Pancreas (tissue), 10 donors: ENCODE results near the gene CATSPERD. TPM values are rescaled to one million over a fixed set of nuclear protein-coding genes. Genes with fewer than 3 reads are reported as not detected.

Source experiments
- ATAC-seq, 4 donors: fragments of 200-7000 bp; cut with Tn5 transposase; one replicate each; pipeline versions ENCODE4 v1.8.0 to v1.9.1; 2020; ENCODE audit warnings: mild to moderate bottlenecking in 4 of 4, moderate library complexity in 4 of 4
- DNase-seq, 6 donors: peaks; one replicate each; pipeline ENCODE4 v3.0.0-alpha.2; 2020
- FAIRE-seq: peaks from 2 replicates; lab custom pipeline; 2012; peaks lifted over from hg19 to GRCh38; lab: Jason Lieb, UNC
- H3K27ac ChIP-seq, 4 donors: fragments of 200-600 bp; sonication (generic); 1 replicate in 3 of 4; 2 replicates in 1 of 4; pipeline versions ENCODE4 v1.5.0 to v1.8.0; 2020
- H3K27me3 ChIP-seq, 4 donors: fragments of 200-600 bp; one replicate each; pipeline ENCODE4 v1.8.0; 2021
- H3K36me3 ChIP-seq, 3 donors: fragments of 200-600 bp; sonication (generic) in 1 of 3; one replicate each; pipeline versions ENCODE4 v1.5.0 to v1.8.0; 2020 to 2021
- H3K4me1 ChIP-seq, 3 donors: fragments of 200-600 bp; one replicate each; pipeline ENCODE4 v1.8.0; 2021
- H3K4me3 ChIP-seq, 4 donors: fragments of 200-600 bp; sonication (generic) in 2 of 4; one replicate each; pipeline versions ENCODE4 v1.5.0 to v1.8.0; 2020 to 2021
- H3K9me3 ChIP-seq, 4 donors: fragments of 200-600 bp; one replicate each; pipeline ENCODE4 v1.8.0; 2021
- WGBS, 2 donors: extraction: QIAGEN DNeasy Blood & Tissue Kit; methylation state at CpG; one replicate each; pipeline ENCODE4 v1.1.7; 2013; 5-methylcytosine and 5-hydroxymethylcytosine counted together
- intact Hi-C, 3 donors: fragments of 100-400 bp; cut with DNase I; formaldehyde crosslinking; loops; one replicate each; pipeline versions ENCODE4 v1.11.1 to v1.14.2; 2022
- polyA plus RNA-seq, 2 donors: library from polyadenylated mRNA; stranded (reverse); fragments of 200-250 nt; gene quantifications; one replicate each; pipeline ENCODE4 v1.2.3, GENCODE V29; 2013
- total RNA-seq, 6 donors: library from RNA; stranded (reverse); fragmentation: NEBNext Ultra II Directional in 4 of 6; extraction: Animal tissue kit (Norgen Biotek cat#: 25700) in 4 of 6; gene quantifications; one replicate each; pipeline versions ENCODE4 v1.2.1 to v1.2.4, GENCODE V29; 2021 to 2023
- TF ChIP-seq, protein P1 (sequence below), 4 donors: fragments of 200-600 bp; sonication (generic) in 3 of 4; IDR thresholded peaks; one replicate each; pipeline versions ENCODE4 v1.5.0 to v1.8.0; 2021; ENCODE audit warnings: antibody characterized with exemption in 4 of 4
- donor health status: healthy with polysubstance abuse.
- donor health status: DM: no; HTN: no; CAD: no; lungs with moderate emphysema.
- donor health status: DM: no; HTN: no; CAD: no.
- donor health status: control.
- donor health status: control.
- donor health status: Bipolar disorder and iron deficiency.
- donor health status: DM: yes; HTN: yes; CAD: no.
- donor health status: DM: no; HTN: no; CAD: no.
- donor health status: DM: no; HTN: no; CAD: no.
- donor health status: DM: yes; HTN: yes; CAD: no.

Gene CATSPERD
- total and polyA plus RNA-seq, 8 donors = not detected

DNA sequence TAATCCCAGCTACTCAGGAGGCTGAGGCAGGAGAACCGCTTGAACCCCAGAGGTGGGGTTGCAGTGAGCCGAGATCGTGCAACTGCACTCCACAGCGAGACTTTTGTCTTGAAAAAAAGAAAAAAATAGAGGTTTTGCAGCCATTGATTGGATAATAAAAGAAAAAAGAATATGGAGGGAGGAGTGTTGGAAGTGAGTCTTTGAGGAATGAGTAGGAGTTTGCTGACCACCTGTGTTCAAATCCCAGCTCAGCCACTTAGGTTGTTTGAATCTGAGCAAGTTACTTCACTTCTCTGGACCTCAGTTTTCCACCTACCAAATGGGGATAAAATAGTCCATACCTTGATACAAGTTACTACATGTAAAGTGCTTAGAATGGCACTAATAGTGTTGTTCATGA is 90.7 kb downstream of the CATSPERD start:
- WGBS, 2 donors = 96 to 98% methylated on average over 4 of the region's 4 CpGs

DNA sequence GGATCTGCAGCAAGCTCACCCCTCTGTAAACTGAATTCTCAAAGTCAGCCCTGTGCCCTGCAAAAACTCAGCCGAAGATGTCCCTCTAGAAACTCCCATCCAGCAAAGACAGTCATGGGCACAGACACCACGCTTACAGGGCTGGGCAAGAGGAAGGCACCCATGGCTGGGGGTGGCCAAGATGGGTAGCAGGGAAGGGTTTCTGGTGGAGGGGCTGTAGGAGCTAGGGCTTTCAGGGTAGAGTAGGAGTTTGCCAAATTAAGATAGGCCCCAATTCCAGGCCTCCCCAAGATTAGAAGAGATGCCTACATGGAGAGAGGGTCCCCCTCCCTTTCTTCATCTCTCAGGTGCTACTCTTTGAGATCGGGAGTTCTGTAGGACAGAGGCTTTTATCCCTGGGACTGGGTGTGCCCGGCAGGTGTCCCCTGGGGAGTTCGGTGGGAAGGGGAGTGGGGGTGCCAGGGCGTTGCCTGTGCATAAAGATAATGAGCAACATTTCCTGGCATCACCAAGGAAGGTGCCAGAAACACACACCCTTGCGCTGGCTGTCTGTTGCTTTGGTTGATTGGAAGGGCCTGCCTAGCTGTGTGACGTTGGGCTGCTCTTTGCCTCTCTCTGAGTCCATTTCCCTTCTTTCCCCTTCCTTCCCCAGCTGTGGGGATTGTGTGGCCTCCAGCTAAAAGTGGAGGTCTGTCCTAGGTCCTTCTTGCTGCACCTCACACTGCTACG is 93.8 kb downstream of the CATSPERD start:
- intact Hi-C loops = loop anchor here in 1 of 3 donors (5.0 kb wide), 1 partner anchor 83 kb away; no protein-coding TSS in a partner anchor
- TF ChIP-seq, protein P1, sequence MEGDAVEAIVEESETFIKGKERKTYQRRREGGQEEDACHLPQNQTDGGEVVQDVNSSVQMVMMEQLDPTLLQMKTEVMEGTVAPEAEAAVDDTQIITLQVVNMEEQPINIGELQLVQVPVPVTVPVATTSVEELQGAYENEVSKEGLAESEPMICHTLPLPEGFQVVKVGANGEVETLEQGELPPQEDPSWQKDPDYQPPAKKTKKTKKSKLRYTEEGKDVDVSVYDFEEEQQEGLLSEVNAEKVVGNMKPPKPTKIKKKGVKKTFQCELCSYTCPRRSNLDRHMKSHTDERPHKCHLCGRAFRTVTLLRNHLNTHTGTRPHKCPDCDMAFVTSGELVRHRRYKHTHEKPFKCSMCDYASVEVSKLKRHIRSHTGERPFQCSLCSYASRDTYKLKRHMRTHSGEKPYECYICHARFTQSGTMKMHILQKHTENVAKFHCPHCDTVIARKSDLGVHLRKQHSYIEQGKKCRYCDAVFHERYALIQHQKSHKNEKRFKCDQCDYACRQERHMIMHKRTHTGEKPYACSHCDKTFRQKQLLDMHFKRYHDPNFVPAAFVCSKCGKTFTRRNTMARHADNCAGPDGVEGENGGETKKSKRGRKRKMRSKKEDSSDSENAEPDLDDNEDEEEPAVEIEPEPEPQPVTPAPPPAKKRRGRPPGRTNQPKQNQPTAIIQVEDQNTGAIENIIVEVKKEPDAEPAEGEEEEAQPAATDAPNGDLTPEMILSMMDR (IDR thresholded peaks at IDR 0.05) = no peak
- H3K27me3 ChIP-seq = no peaks in the 10 kb centered on the region
- FAIRE-seq (no peak), ATAC-seq (no peak), DNase-seq (no peak)
- H3K4me1 ChIP-seq = no peaks in the 10 kb centered on the region
- H3K36me3 ChIP-seq = no peaks in the 10 kb centered on the region
- 81 to 84% methylated on average over 9 of the region's 9 CpGs for WGBS, 2 donors
- H3K9me3 ChIP-seq = no peaks in the 10 kb centered on the region
- no peak overlapping the region for H3K4me3 ChIP-seq
- H3K27ac ChIP-seq = no peak overlapping the region

More for the DNA sequence above, 90.7 kb downstream of the CATSPERD start:
- FAIRE-seq = no peak
- Histone ChIP-seq H3K27ac (no peak overlapping the region), H3K4me1 (no peaks in the 10 kb centered on the region), H3K27me3 (no peaks in the 10 kb centered on the region), H3K36me3 (no peaks in the 10 kb centered on the region), H3K9me3 (no peaks in the 10 kb centered on the region), H3K4me3 (no peak overlapping the region)
- no peak for ATAC-seq
- no peak for DNase-seq
- intact Hi-C loops = loop anchor here in 1 of 3 donors (5.0 kb wide), 1 partner anchor 86 kb away; no protein-coding TSS in a partner anchor
- TF ChIP-seq, protein P1 (IDR thresholded peaks at IDR 0.05) = no peak

DNA sequence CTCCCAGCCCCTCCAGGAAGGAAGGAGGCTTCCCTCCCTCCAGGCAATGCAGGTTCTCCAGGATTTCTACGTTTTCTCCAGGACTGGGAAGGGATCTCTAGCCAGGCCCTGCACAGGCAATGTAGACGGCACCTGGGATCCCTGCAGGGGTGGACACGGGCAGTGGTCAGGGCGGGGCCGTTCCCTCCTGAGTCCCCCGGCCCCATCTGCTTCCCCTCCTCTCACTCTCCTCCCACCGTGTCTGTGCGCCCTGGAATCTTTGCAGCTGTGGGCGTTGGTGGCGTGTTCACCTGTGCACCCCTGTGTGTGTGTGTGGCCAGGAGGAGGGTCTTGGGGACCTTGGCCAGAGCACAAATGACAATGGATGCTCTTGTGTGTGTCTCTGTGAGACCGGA is 94.4 kb downstream of the CATSPERD start:
- 74% methylated on average over 11 of the region's 11 CpGs for WGBS, 2 donors
- no peak for FAIRE-seq

DNA sequence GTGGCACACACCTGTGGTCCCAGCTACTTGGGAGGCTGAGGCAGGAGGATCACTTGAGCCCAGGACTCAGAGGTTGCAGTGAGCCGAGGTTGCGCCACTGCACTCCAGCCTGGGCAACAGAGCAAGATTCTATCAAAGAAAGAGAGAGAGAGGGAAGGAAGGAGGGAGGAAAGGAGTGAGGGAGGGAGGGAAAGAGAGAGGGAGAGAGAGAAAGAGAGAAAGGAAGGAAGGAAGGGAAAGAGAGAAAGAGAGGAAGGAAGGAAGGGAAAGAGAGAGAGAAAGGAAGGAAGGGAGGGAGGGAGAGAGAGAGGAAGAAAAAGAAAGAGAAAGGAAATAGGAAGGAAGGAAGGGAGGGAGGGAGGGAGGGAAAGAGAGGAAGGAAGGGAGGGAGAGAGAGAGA is 96.8 kb downstream of the CATSPERD start:
- H3K27ac ChIP-seq = no peak overlapping the region
- H3K4me1 ChIP-seq = peaks cover 1 to 3% (median 2%) of the 10 kb centered on the region in 3 donors
- ATAC-seq (no peak), FAIRE-seq (no peak), DNase-seq (no peak)
- 91 to 98% methylated on average over 2 of the region's 2 CpGs for WGBS, 2 donors
- TF ChIP-seq, protein P1 (IDR thresholded peaks at IDR 0.05) = no peak
- H3K4me3 ChIP-seq = no peak overlapping the region
- H3K27me3 ChIP-seq = no peaks in the 10 kb centered on the region
- no peaks in the 10 kb centered on the region for H3K9me3 ChIP-seq
- H3K36me3 ChIP-seq = no peaks in the 10 kb centered on the region
- intact Hi-C loops = no loop called here

More for the DNA sequence above, 94.4 kb downstream of the CATSPERD start:
- intact Hi-C loops = loop anchor here in 1 of 3 donors (5.0 kb wide), 1 partner anchor 82 kb away; no protein-coding TSS in a partner anchor
- no peaks in the 10 kb centered on the region for H3K27me3 ChIP-seq
- TF ChIP-seq, protein P1 (IDR thresholded peaks at IDR 0.05) = no peak
- no peak for ATAC-seq
- H3K36me3 ChIP-seq = no peaks in the 10 kb centered on the region
- H3K27ac ChIP-seq = no peak overlapping the region
- no peaks in the 10 kb centered on the region for H3K9me3 ChIP-seq
- H3K4me1 ChIP-seq = no peaks in the 10 kb centered on the region
- no peak for DNase-seq
- H3K4me3 ChIP-seq = no peak overlapping the region

DNA sequence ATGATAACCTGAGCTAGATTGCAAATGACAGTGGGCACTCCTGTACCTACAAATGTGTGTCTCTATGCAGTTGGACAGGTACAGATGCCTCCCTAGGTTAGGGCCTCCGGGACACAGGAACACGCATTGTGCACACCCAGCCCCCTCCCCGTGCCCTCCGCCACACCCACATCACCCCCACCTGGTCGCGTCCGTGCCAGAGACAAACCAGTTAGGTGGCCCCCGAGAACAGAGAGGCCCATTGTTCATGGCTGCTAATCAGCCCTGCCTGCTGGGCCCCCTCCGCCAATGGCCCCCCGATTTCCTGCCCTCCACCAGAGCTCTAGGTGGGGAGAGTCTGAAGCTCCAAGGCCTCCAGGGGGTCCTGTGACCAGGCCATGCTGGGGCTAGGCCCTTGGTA is 98.2 kb downstream of the CATSPERD start:
- Histone ChIP-seq H3K27ac (no peak overlapping the region), H3K9me3 (no peaks in the 10 kb centered on the region), H3K36me3 (no peaks in the 10 kb centered on the region), H3K4me3 (no peak overlapping the region), H3K27me3 (no peaks in the 10 kb centered on the region), H3K4me1 (peaks cover 6% of the 10 kb centered on the region in 3 donors)
- ATAC-seq (peak in 3 of 4 donors; percentile 26 to 61 (median 60)), FAIRE-seq (no peak), DNase-seq (peak in 2 of 6 donors; percentile 50 to 67)
- WGBS, 2 donors = 69 to 70% methylated on average over 10 of the region's 10 CpGs
- TF ChIP-seq, protein P1 (IDR thresholded peaks at IDR 0.05) = no peak
- intact Hi-C loops = no loop called here
